GM12801 (cell line): ENCODE results near the gene USP36.

Source experiments
- TF ChIP-seq, protein P1 (sequence below): IDR thresholded peaks from one replicate; pipeline ENCODE4 v1.5.1; 2011; ENCODE audit warnings: control low read depth; ENCODE audit not compliant: insufficient read length; ENCODE audit errors: extremely low read depth

USP36 gene

GRCh38 chr17:78883533-78884131 is 43.0 kb upstream of the USP36 start:
- TF ChIP-seq, protein P1, sequence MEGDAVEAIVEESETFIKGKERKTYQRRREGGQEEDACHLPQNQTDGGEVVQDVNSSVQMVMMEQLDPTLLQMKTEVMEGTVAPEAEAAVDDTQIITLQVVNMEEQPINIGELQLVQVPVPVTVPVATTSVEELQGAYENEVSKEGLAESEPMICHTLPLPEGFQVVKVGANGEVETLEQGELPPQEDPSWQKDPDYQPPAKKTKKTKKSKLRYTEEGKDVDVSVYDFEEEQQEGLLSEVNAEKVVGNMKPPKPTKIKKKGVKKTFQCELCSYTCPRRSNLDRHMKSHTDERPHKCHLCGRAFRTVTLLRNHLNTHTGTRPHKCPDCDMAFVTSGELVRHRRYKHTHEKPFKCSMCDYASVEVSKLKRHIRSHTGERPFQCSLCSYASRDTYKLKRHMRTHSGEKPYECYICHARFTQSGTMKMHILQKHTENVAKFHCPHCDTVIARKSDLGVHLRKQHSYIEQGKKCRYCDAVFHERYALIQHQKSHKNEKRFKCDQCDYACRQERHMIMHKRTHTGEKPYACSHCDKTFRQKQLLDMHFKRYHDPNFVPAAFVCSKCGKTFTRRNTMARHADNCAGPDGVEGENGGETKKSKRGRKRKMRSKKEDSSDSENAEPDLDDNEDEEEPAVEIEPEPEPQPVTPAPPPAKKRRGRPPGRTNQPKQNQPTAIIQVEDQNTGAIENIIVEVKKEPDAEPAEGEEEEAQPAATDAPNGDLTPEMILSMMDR = no peak

DNA sequence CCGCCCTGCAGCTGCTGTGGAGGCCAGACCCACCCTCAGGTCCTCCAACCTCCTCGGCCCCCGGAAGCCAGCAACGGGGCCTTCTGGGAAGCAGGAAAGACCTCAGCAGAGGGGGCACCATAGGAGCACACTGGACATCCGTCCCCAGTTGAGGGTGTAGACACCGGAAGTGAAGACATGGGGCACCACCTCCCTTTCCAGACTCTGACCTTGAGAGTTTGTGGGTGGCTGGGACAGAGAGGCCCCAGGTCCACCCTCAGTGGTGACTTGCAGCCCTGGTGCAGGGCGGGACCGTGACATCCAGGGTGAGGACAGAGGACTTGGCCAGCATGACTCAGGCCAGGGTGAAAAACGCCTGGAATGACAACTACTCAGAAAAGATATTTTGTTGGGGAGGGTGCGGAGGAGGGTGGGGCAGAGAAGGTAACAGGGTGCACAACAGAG is 42.5 kb upstream of the USP36 start:
- TF ChIP-seq, protein P1 = no peak

DNA sequence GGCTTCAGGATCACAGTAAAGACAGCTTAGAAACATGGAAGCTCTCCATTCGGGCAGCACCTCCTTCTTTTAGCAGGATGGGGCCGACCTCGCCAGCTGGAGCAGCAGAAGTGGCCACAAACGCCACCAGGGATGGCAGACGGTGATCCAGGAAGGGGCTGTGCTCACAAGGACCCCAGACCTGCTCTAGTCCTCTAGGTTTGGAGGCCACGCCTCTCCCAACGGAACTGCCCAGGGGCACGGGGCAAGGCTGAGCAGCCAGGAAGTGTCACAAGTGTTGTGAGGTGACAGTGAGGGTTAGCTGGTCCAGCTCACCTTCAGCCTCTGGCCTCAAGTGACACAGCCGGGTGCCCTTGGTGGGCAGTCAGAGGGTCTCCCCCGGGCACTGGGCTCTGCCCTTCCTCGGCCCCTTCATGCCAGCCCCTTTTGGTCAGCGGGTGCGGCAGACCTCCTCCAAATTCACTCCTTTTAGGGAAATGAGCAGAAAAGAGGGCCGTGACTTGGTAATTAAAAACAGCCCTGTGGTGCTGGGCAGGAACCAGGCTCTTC is 42.0 kb upstream of the USP36 start:
- TF ChIP-seq, protein P1 = no peak

GRCh38 chr17:78879635-78880186 is 39.1 kb upstream of the USP36 start:
- TF ChIP-seq, protein P1 = no peak

DNA sequence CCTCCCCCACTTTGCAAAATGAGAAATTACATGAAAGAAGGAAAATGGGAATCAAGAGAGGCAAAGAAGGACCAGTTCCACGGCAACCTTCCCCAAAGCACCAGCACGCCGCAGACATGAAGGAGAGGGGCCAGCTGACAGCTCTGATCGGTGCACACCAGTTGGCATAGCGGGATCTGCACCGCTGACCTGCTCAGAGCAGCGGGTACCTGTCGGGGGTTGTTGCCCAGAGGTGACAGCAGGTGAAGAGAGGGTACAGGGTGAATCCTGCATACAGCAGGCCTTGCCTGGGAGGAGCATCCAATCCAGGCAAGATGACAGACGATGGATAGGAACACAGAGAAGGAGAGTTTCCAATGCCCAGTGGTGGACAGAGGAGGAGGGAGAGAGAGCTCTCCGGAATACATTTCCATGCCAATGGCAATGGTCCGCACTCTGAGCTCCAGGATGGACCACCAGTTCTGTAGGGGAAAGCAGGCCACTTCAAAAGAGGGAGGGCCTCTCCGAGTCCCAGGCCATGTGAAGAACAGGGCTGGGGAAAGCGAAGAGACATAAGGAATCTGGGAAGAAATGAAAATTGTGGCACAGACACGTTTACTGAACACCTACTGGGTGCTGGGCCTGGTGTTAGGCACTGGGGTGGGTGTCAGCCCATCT is 38.4 kb upstream of the USP36 start:
- TF ChIP-seq, protein P1 = no peak

DNA sequence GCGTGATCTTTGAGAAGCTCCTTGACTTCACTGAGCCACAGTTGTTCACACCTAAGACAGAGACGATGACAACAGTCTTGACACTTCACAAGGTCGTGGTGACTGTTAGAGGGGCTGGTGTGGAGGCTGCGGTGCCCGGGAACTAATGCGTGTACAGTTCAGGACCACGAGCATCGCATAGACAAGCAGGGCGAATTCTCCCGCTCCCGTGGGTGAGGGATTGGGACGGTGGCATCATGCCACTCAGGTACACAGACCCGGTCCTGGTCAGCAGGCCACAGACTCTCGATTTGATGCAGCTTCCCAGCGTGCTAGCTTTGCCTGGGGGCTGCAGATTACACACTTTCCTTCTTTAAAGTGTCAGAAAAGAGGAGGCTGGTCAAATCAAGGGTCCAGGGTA is 37.6 kb upstream of the USP36 start:
- TF ChIP-seq, protein P1 = no peak

DNA sequence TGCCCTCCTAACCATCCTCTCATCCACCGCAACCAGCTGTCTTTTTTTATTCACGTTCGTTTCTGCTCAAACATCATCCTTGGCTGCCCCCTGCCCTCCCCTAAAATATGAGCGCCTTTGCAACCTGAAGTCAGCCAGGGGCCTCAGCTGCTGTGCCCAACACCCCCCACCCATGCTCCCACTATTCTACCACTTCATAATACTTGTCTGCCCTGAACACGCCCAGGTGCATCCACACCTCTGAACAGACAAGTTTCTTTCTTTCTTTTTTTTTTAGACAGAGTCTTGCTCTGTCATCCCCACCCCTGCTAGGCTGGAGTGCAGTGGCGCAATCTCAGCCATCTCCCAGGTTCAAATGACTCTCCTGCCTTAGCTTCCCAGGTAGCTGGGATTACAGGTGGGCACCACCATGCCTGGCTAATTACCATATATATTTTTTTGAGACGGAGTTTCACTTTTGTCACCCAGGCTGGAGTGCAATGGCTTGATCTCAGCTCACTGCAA is 35.5 kb upstream of the USP36 start:
- TF ChIP-seq, protein P1 = no peak
